ENCODE measurements around the gene NRXN3. TPM values are rescaled to one million over a fixed set of nuclear protein-coding genes. Genes with fewer than 3 reads are reported as not detected.

The NRXN3 gene
- total RNA-seq, 1 donor from 2014 or later, result 18.0 TPM

DNA sequence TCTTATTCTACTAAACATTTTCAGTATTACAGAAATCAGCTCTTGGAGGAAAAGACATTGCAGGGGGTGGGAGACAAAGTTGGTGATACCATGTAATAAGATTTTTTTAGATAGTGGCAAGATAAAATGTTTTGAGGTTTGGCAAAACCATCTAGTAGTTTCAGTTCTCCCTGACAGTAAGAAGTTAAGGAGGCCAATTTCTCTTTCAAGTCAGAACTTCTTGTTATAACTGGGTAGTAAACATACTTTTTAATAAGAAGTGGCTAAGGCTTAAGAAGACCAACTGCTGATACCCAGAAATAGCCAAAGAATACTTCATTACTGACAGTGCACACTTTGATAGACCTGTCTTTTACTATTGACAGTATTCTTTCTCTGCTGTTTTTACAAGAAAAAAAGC lies 1588.8 kb downstream of the NRXN3 start:
- Mint-ChIP-seq H3K4me3 (ENCODE audit: unreplicated experiment) (no peak overlapping the region), H3K36me3 (ENCODE audit: low read depth, unreplicated experiment) (peaks cover 2% of the 10 kb centered on the region), H3K27ac (ENCODE audit: unreplicated experiment) (no peak overlapping the region), H3K27me3 (ENCODE audit: low read depth, unreplicated experiment) (no peaks in the 10 kb centered on the region), H3K4me1 (ENCODE audit: low read depth, unreplicated experiment) (no peaks in the 10 kb centered on the region), H3K9me3 (ENCODE audit: unreplicated experiment) (peaks cover 4% of the 10 kb centered on the region)
- Histone ChIP-seq H4K20me1 (ENCODE audit: insufficient read depth, low read length) (no peaks in the 10 kb centered on the region), H3K27ac (ENCODE audit: low read depth, low read length) (no peak overlapping the region), H3K9ac (ENCODE audit: low read length) (no peak overlapping the region), H2AFZ (ENCODE audit: low read depth, low read length) (no peak overlapping the region), H3K9me3 (ENCODE audit: insufficient read depth, low read depth, low read length) (no peaks in the 10 kb centered on the region), H3K4me3 (ENCODE audit: insufficient read depth, low read depth, low read length) (no peak overlapping the region), H3K4me1 (ENCODE audit: insufficient read depth, low read length) (no peaks in the 10 kb centered on the region), H3K79me2 (ENCODE audit: insufficient read depth, low read length) (no peaks in the 10 kb centered on the region), H3K36me3 (ENCODE audit: insufficient read depth, low read length) (no peaks in the 10 kb centered on the region), H3K4me2 (ENCODE audit: low read length) (no peak overlapping the region), H3K27me3 (ENCODE audit: insufficient read depth, low read length) (no peaks in the 10 kb centered on the region)
- DNase-seq (ENCODE audit: low read depth), result no peak
- TF ChIP-seq EZH2 (IDR thresholded peaks at IDR 0.05; ENCODE audit: insufficient read depth, low read length), result no peak
- TF ChIP-seq, protein P1, sequence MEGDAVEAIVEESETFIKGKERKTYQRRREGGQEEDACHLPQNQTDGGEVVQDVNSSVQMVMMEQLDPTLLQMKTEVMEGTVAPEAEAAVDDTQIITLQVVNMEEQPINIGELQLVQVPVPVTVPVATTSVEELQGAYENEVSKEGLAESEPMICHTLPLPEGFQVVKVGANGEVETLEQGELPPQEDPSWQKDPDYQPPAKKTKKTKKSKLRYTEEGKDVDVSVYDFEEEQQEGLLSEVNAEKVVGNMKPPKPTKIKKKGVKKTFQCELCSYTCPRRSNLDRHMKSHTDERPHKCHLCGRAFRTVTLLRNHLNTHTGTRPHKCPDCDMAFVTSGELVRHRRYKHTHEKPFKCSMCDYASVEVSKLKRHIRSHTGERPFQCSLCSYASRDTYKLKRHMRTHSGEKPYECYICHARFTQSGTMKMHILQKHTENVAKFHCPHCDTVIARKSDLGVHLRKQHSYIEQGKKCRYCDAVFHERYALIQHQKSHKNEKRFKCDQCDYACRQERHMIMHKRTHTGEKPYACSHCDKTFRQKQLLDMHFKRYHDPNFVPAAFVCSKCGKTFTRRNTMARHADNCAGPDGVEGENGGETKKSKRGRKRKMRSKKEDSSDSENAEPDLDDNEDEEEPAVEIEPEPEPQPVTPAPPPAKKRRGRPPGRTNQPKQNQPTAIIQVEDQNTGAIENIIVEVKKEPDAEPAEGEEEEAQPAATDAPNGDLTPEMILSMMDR (IDR thresholded peaks at IDR 0.05; ENCODE audit: insufficient read depth, low read depth, low read length), result no peak
- FAIRE-seq, result no peak

DNA sequence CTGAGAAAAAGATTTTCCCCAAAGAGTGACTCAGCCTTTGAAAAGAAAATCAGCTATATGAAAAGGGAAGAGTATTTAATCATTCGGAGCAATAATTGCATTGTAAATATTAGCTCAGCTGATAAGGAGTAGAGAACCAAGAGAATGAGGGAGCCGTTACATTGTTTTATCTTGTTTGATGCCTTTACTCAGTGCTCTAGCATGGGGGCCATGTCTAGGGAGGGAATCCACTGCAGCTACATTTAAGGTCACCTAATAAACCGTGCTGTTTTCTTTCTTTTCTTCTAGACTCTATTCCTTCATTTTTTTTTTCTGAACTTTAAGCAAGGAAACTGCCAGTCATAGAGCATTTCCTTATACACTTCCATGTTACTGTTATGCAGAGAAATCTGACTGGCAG lies 1594.2 kb downstream of the NRXN3 start:
- TF ChIP-seq, protein P1 (IDR thresholded peaks at IDR 0.05; ENCODE audit: insufficient read depth, low read depth, low read length), result no peak
- no peak for FAIRE-seq

DNA sequence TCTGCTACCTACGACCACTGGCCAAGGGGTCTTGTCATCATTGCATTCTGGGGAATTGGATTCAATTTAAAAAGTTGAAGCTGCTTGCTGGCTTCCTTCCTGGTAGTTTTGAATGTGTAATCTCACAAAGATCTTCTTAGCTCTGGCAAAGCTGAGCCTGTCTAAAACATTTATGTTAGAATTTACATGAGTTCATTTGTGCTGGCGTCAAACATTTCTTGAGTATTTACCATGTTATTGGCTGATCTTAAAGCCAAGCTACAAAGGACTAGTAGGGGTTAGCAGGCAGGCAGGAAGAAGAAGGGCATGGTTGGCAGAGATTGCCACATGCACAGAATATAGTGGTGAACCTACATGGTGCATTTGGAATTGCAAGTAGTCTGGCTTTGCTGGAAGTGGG lies 1596.3 kb downstream of the NRXN3 start:
- Mint-ChIP-seq H3K4me3 (ENCODE audit: unreplicated experiment) (no peak overlapping the region), H3K4me1 (ENCODE audit: low read depth, unreplicated experiment) (no peaks in the 10 kb centered on the region), H3K36me3 (ENCODE audit: low read depth, unreplicated experiment) (peaks cover 3% of the 10 kb centered on the region), H3K9me3 (ENCODE audit: unreplicated experiment) (peaks cover 7% of the 10 kb centered on the region), H3K27me3 (ENCODE audit: low read depth, unreplicated experiment) (no peaks in the 10 kb centered on the region), H3K27ac (ENCODE audit: unreplicated experiment) (no peak overlapping the region)
- H3K4me1 ChIP-seq (ENCODE audit: insufficient read depth, low read length), result no peaks in the 10 kb centered on the region
- no peaks in the 10 kb centered on the region for H3K27me3 ChIP-seq (ENCODE audit: insufficient read depth, low read length)
- no peaks in the 10 kb centered on the region for H3K9me3 ChIP-seq (ENCODE audit: insufficient read depth, low read depth, low read length)
- FAIRE-seq (no peak), DNase-seq (ENCODE audit: low read depth) (no peak)
- TF ChIP-seq, protein P1 (IDR thresholded peaks at IDR 0.05; ENCODE audit: insufficient read depth, low read depth, low read length), result no peak
- H3K36me3 ChIP-seq (ENCODE audit: insufficient read depth, low read length), result no peaks in the 10 kb centered on the region
- H4K20me1 ChIP-seq (ENCODE audit: insufficient read depth, low read length), result no peaks in the 10 kb centered on the region
- H3K4me3 ChIP-seq (ENCODE audit: insufficient read depth, low read depth, low read length), result no peak overlapping the region
- H3K27ac ChIP-seq (ENCODE audit: low read depth, low read length), result no peak overlapping the region
- no peak overlapping the region for H2AFZ ChIP-seq (ENCODE audit: low read depth, low read length)
- no peak overlapping the region for H3K9ac ChIP-seq (ENCODE audit: low read length)
- no peaks in the 10 kb centered on the region for H3K79me2 ChIP-seq (ENCODE audit: insufficient read depth, low read length)
- H3K4me2 ChIP-seq (ENCODE audit: low read length), result no peak overlapping the region

More for the DNA sequence above, 1594.2 kb downstream of the NRXN3 start:
- no peak overlapping the region for H3K9ac ChIP-seq (ENCODE audit: low read length)
- H3K9me3 Mint-ChIP-seq (ENCODE audit: unreplicated experiment), result peaks cover 5% of the 10 kb centered on the region
- H2AFZ ChIP-seq (ENCODE audit: low read depth, low read length), result no peak overlapping the region
- no peaks in the 10 kb centered on the region for H3K27me3 ChIP-seq (ENCODE audit: insufficient read depth, low read length)
- no peaks in the 10 kb centered on the region for H3K4me1 ChIP-seq (ENCODE audit: insufficient read depth, low read length)
- H3K36me3 Mint-ChIP-seq (ENCODE audit: low read depth, unreplicated experiment), result peaks cover 3% of the 10 kb centered on the region
- H3K79me2 ChIP-seq (ENCODE audit: insufficient read depth, low read length), result no peaks in the 10 kb centered on the region
- H3K9me3 ChIP-seq (ENCODE audit: insufficient read depth, low read depth, low read length), result no peaks in the 10 kb centered on the region
- no peak overlapping the region for H3K4me3 Mint-ChIP-seq (ENCODE audit: unreplicated experiment)
- H3K4me2 ChIP-seq (ENCODE audit: low read length), result no peak overlapping the region
- no peak for DNase-seq (ENCODE audit: low read depth)
- H3K4me3 ChIP-seq (ENCODE audit: insufficient read depth, low read depth, low read length), result no peak overlapping the region
- H3K36me3 ChIP-seq (ENCODE audit: insufficient read depth, low read length), result no peaks in the 10 kb centered on the region
- no peaks in the 10 kb centered on the region for H3K27me3 Mint-ChIP-seq (ENCODE audit: low read depth, unreplicated experiment)
- no peak overlapping the region for H3K27ac ChIP-seq (ENCODE audit: low read depth, low read length)
- H3K27ac Mint-ChIP-seq (ENCODE audit: unreplicated experiment), result no peak overlapping the region
- no peaks in the 10 kb centered on the region for H3K4me1 Mint-ChIP-seq (ENCODE audit: low read depth, unreplicated experiment)
- H4K20me1 ChIP-seq (ENCODE audit: insufficient read depth, low read length), result no peaks in the 10 kb centered on the region

Data from astrocyte (in vitro differentiated cells and primary cell).